Activated CD4-positive, CD25-positive, alpha-beta regulatory T cell treated with anti-CD3 and anti-CD28 coated beads, Interleukin-2, amount 50 U/mL, for 72 hours (primary cell): ENCODE results near the gene IRGC.
A peak's percentile ranks its signal among the peaks of the same experiment; 100 is the strongest.
"Not testable (repeated sequence)": the region's sequence is repeated elsewhere in the genome, so short reads cannot be mapped to it uniquely, and the experiment has no call there.

Source experiments
- DNase-seq: peaks from one replicate; pipeline ENCODE4 v3.0.0; 2021

The IRGC gene

GRCh38 chr19:43715776-43716175 is at the start of gene IRGC:
TSS of gene IRGC (plus strand) at chr19:43716076. CDS start at chr19:43718559, 2,483 bp downstream.
- DNase-seq = no peak

GRCh38 chr19:43667126-43667875 is 48.6 kb upstream of the IRGC start:
- no peak for DNase-seq

DNA sequence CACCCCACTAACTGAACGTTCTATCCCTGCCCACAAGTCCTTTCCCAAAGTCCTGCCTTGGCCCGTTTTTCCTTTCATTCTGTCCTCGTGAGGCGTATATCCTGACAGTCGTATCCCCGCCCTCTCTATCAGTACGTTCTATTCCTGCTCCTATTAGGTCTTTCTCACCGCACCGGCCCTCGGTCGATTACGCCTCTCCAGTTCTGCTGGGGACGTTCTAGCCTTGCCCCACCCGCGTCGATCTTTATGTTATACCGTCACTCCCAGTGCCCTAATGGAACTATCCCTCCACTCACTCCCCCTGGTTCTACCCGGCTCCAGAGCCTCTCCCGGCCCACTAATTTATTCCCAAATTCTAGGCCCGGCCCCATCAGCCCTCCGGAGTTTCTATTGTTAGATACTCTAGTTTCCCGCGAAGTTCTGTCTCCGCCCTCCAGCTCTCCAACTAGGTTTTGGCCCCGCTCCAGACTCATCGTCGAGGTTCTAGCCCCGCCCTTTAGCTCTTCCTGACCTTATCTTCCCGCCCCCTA is 47.9 kb upstream of the IRGC start:
- DNase-seq = no peak

DNA sequence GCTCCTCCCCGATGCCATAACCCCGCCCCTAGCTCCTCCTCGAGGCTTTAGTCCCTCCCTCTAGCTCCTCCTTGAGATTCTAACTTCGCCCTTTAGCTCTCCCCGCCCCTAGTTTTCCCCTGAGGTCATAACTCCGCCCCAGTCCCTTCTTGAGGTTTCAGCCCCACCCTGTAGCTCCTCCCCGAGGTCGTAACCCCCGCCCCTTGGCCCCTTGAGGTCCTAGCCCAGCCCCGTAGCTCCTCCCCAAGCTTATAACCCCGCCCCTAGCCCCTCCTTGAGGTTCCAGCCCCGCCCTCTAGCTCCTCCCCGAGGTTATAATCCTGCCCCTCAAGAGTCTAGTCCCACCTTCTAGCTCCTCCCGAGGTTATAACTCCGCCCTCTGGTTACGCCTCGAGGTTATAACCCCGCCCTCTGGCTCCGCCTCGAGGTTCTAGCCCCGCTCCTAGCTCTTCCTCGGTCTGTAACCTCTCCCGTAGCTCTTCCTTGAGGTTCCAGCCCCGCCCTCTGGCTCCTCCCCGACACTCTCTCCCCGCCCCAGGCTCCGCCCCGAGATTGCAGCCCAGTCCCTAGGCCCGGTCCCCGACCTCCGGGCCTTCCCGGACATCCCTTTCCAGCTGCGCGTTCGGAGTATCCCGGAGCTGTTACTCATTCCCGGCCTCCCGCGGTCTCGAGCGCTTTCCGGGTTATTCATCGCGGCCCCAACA is 47.3 kb upstream of the IRGC start:
- peak; percentile 91 for DNase-seq

GRCh38 chr19:43672061-43672679 is 43.7 kb upstream of the IRGC start:
- DNase-seq = no peak

DNA sequence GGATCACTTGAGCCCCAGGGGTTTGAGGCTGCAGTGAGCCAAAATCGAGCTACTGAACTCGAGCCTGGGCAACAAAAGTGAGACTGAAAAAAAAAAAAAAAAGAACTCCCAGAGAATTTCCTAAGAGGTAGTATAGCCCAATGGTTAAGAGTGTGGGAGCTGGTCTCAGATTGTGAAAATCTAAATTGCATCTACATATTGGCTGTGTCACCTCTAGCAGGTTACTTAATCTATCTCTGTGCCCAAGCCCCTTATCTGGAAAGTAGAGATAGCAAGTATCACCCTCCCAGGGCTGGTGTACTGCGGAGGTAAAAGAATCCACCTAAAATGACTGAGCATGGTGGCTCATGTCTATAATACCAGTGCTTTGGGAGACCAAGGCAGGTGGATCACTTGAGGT is 42.2 kb upstream of the IRGC start:
- DNase-seq = no peak

- no peak for DNase-seq
Observed at GRCh38 chr19:43674183-43674582, 41.7 kb upstream of the IRGC start.

GRCh38 chr19:43674596-43674995 is 41.3 kb upstream of the IRGC start:
- DNase-seq = no peak

DNA sequence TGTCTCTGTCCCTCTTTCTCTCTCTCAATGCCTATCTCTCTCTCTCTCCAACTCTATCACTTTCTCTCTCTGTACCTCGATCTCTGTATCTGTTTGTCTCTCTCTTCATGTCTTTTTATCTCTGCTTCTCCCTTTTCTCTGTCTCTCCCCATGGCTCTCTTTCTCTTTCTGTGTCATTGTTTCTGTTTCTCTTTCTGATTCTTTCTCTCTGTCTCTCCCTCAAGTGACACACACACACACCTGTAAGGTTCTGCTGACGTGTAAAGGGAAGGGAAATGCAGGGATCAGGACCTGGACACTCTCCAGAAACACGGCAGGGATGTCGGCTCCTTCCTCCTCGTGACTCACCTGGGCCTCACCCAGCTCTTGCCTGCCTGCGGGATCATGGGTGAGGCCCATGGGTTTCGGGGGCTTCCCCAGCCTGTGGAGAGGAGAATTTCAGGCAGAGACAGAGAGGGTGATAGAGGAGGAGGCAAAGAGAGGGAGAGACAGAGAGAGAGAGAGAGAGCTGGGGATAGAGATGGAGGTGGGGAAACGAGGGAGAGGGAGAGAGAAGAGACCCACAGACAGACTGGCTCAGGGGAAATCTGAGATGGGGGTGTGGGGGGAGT is 40.5 kb upstream of the IRGC start:
- no peak for DNase-seq

GRCh38 chr19:43675906-43676305 is 40.0 kb upstream of the IRGC start:
- no peak for DNase-seq

DNA sequence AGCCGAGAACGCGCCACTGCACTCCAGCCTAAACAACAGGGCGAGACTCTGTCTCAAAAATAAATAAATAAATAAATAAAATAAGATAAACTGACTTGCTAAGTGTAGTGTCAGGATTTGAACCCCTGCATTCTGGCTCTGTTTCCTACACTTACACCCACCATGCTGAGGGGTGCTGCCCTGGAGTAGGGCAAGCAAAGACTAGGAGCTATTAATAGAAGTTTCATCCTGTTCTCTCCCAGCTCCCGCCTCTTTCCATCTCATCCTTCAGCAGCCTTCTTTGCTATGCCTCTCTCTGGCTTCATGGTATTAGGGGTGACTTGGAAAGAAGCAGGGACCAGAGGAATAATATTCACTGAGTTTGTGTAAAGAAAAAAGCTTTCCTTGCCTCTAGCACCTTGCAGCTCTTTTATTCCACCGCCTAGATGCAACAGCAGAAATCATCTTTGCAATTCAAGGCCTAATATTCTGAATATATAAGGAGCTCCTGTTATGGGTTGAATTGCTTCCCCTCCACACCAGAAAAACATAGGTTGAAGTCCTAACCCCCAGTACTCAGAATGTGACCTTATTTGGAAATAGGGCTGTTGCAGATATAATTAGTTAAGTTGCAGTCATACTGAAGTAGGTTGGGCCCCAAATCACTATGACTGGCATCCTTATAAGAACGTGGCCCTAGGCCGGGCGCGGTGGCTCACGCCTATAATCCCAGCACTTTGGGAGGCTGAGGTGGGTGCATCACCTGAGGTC is 37.2 kb upstream of the IRGC start:
- no peak for DNase-seq

GRCh38 chr19:43681821-43682220 is 34.1 kb upstream of the IRGC start:
- no peak for DNase-seq

GRCh38 chr19:43682269-43682668 is 33.6 kb upstream of the IRGC start:
- not testable (repeated sequence) for DNase-seq

DNA sequence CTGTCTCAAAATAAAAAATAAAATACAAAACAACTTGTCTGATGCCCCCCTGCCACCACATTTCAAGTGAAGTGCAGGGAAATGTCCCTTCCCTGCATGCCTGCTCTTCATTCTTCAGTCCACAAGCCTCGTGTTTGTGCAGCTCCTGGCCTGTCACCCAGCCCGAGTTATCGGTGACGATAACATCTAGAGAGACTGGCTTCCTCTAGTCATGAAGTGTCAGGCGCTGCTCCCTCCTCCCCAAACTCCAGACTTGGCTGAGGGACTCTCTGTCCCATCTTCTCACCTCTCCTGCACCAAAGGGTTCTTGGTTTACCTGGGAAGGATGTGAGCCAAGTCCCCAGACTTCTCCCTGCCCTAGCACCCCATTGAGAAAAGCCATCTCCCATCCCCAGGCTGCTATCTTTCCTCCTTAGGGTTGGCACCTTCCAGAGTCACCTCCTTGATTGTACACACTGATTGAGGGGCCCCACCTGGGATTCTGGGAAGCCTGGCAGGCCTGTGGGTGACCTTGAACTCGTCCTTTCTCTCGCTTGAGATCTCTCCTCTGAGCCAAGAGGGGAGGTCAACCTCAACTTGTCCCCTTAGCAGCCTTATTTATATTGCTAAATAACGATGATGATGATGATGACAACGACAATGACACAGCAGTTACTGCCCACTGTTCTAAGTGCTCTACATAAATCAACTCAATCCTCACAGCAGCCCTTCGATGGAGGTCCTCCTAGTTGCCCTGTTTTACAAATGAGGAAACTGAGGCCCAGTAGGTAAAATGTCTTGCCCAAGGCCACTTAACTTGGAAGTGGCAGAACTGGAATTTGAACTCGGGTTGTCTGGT is 32.8 kb upstream of the IRGC start:
- no peak for DNase-seq

DNA sequence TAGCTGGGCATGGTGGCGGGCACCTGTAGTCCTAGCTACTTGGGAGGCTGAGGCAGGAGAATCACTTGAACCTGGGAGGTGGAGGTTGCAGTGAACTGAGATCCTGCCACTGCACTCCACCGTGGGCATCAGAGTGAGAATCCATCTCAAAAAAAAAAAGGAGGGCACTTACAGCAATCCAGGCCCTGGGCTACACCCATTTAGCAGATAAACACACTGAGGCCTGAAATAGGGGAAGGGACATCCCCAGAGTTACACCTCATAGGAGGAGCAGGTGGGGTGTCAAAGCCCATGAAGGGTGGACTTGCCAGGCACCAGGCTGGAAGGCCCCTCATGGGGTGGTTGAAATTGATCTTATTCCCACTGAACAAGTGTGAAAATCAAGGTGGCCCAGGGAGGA is 32.0 kb upstream of the IRGC start:
- DNase-seq = no peak

GRCh38 chr19:43684326-43684725 is 31.6 kb upstream of the IRGC start:
- DNase-seq = no peak

GRCh38 chr19:43687660-43687997 is 28.2 kb upstream of the IRGC start:
- DNase-seq = no peak

DNA sequence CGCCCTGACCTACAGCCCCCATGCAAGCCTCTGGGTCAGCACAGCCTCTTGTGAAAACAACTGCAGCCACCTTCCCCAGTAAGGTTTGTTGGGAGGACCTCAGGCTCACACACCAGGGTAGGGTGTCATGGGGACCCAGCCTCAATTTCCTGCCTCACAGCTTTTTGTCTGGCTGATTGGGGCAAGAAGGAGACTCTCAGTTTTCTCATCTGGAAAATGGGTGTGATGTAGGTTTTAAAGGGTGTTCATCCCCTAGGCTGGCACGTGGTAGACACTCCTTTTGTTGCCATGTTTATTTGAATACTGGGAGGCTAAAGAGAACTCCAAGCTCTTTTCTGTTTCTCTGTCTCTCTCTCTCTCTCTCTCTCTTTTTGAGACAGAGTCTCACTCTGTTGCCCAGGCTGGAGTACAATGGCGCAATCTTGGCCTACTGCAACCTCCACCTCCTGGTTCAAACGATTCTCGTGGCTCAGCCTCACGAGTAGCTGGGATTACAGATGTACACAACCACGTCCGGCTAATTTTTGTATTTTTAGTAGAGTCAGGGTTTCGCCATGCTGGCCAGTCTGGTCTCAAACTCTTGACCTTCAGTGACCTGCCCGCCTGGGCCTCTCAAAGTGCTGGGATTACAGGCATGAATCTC is 27.7 kb upstream of the IRGC start:
- no peak for DNase-seq

DNA sequence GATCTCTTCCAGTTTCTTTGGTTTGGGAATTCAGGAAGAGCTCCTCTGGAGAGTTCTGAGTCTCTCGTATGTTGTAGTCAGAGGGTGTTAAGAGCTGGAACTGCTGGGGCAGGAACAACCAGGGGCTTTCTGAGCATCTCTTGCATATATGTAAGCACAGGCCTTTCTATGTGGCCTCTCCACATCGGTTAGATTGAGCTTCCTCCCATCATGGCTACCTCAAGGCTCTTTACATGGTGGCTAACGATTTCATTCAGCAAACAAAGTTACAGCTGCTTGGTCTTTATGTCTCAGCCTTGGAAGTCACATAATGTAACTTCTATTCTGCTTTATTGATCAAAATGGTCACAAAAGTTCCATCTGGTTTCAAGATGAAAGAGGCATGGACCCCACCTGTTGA is 25.4 kb upstream of the IRGC start:
- no peak for DNase-seq

DNA sequence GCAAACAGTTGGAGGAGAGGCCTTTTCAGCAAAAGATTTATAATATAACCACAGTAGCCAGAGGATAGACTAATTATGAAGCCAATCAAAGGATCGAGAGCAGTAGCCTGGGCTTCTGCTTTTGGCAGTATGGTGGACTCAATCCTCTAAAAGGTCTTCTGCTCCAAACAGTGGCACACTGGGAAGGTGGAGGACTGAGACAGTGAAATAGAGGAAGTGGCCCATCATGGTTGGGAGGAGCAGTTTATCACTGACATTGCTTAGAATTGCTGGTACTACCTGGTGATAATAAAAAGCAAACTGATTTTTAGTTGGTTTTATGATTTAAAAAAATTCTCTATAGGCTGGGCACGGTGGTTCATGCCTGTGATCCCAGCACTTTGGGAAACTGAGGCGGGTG is 25.0 kb upstream of the IRGC start:
- no peak for DNase-seq

DNA sequence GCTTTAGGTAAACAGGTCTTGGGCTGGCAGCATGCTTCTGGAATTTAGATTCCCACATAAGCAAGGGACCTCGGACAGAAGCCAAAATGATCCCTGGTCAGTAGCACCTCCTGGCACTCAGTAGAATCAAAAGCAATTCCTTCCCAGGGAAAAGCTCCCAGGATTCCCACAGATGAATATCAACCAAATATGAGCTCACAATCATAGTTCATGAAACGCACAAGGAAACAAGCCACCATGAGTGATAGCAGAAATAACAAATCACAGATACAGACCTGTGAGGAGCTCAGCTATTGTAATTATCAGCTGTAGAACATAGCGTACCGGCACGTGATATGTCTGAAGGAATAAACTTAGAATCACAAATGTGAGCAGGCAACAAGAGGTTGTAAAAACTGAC is 24.1 kb upstream of the IRGC start:
- DNase-seq = no peak
